ENCODE measurements around the gene SLFN12L.

The SLFN12L gene

DNA sequence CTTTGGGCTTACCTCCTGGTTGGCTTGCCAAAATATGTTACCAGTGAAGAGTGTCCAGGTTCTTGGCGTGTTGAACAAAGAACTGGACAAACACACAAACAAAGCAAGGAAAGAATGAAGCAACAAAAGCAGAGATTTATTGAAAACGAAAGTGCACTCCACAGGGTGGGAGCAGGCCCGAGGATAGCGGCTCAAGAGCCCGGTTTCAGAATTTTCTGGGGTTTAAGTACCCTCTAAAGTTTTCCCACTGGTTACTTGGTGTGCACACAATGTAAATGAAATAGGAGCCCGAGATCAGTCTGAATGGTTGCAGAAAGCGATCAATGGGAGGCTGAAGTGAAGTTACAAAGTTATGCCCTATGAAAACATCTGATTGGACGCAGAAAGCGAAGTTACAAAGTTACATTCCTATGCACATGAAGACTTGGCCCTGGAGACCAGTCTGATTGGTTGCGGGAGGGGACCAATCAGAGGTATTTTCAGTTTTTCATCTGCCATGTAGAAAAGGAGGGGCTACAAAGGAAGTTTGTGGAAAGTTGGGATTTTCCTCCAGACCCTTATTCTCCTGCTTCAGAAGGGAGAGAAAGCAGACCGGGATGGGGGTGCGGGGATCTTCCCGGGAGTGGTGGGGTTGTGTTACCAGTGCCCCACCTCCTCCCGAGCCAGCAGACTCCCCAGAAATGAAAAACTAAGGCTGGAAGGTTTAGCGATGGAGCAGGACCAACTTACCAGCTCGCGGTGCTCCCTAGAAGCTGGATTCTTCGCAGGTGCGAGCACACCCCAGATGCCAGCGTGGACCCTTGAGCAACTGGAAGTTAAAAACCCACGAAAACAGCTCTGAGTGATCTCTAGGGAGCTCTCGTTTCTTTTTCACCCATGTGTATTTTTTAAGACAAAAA lies 105.1 kb downstream of the SLFN12L start, which contains the start of gene SLFN12:
Gene SLFN12, minus strand, starts transcription at position 325 of the 899 bp plus-strand sequence. CDS start 9,472 bp downstream, outside the sequence.
- peak; percentile 90 for DNase-seq (ENCODE audit: low read depth)

DNA sequence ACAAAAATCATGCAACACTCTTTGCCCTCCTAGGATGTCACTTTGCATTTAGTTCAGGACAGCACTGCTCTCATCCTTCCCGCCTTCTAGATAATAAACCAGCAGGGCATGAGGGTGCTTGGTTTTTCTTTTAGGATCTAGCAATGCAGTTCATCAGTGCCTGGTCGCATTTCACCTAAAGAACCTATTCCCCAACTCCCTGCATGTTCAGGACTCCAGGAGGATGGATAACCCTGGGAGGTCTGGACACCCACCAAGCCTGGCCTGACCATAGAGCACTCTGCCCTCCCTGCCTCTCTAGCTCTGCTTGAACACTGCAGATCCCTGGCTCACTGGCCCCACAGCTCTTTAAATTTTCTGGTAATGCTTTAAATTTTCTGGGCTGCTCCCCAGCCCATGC lies 107.8 kb downstream of the SLFN12L start:
- no peak for DNase-seq (ENCODE audit: low read depth)

DNA sequence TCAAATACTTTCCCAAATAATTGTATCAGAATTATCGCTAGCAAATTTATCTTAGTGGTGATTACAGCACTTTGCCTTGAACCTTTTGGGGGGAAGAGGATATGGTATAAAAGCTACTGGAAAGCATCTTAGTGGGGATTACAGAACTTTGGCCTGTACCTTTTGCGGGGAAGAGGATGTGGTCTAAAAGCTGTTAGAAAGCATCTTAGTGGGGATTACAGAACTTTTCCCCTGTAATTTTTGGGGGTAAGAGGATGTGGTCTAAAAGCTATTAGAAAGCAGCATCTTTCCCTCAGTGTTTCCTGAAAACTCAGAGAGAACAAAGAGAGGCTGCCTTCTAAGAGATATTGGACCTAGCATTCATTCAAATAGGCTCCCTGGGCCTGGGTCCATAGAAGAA lies 109.2 kb downstream of the SLFN12L start:
- no peak for DNase-seq (ENCODE audit: low read depth)

DNA sequence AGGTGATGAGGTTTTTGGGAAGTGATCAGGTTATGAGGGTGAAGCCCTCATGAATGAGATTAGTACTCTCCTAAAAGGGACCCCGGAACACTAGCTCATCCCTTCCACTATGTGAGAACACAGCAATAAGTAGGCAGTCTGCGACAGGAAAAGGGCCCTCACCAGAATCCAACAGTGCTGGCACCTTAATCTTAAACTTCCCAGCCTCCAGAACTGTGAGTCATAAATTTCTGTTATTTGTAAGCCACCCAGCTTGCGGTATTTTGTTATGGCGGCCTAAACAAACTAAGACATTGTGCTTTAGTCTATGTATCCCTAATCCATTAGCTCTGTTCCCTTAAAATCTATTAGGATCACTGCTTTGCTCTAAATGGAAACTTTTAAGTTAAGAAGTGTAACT lies 113.7 kb downstream of the SLFN12L start:
- DNase-seq (ENCODE audit: low read depth) = no peak

All from fibroblast of the conjunctiva (primary cell).